Subcutaneous abdominal adipose tissue (tissue), 5 donors: Measurements from ENCODE around the gene IFNA13.
"Not testable (repeated sequence)": the region's sequence is repeated elsewhere in the genome, so short reads cannot be mapped to it uniquely, and the experiment has no call there.

Source experiments
- H3K27ac ChIP-seq: one replicate; pipeline ENCODE4 v1.7.0; 2013; ENCODE audit warnings: low read depth, mild to moderate bottlenecking, inconsistent platforms, low read length, moderate library complexity
- H3K27me3 ChIP-seq, 5 donors: one replicate each; pipeline ENCODE4 v1.7.0; 2013; ENCODE audit warnings: low read length in 5 of 5, inconsistent platforms in 1 of 5; ENCODE audit not compliant: control insufficient read depth in 5 of 5, insufficient read depth in 4 of 5
- H3K36me3 ChIP-seq, 5 donors: one replicate each; pipeline ENCODE4 v1.7.0; 2013; ENCODE audit warnings: low read length in 5 of 5; ENCODE audit not compliant: control insufficient read depth in 5 of 5, insufficient read depth in 5 of 5
- H3K4me1 ChIP-seq, 5 donors: one replicate each; pipeline ENCODE4 v1.7.0; 2013; ENCODE audit warnings: low read length in 5 of 5, mild to moderate bottlenecking in 3 of 5, moderate library complexity in 1 of 5; ENCODE audit not compliant: control insufficient read depth in 5 of 5, insufficient read depth in 5 of 5
- H3K4me3 ChIP-seq, 5 donors: one replicate each; pipeline ENCODE4 v1.7.0; 2013; ENCODE audit warnings: low read length in 5 of 5, low read depth in 1 of 5
- H3K9ac ChIP-seq, 5 donors: one replicate each; pipeline ENCODE4 v1.7.0; 2013; ENCODE audit warnings: low read length in 5 of 5, mild to moderate bottlenecking in 4 of 5, moderate library complexity in 3 of 5
- H3K9me3 ChIP-seq, 5 donors: one replicate each; pipeline ENCODE4 v1.7.0; 2013; ENCODE audit warnings: low read length in 5 of 5; ENCODE audit not compliant: control insufficient read depth in 5 of 5
- donor health status: healthy.
- donor health status: healthy.
- donor health status: healthy.
- donor health status: healthy.
- donor health status: healthy.

Gene IFNA13

DNA sequence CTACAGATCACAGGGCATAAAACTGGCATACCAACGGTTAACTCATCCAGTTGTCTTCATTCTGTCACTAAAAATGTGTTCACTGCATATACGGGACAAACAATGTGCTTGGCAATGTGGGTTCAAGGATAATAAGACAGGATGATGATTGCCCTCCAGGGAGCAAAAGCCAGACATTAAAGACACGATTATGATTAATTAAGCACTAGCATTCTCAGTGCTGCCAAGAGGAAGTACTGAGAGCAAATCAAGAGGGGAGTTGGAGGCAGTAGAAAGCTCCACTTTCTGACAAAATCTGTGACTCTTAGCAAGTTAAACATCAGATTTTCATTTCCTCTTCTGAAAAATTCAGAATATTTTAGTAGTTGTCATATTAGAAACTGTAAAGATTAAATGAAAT lies 32.1 kb upstream of the IFNA13 start:
- Histone ChIP-seq H3K4me1 (peaks cover 2 to 25% (median 21%) of the 10 kb centered on the region in 5 donors), H3K27me3 (peaks cover 11 to 39% (median 14%) of the 10 kb centered on the region in 5 donors), H3K36me3 (no peaks in the 10 kb centered on the region), H3K27ac (no peak overlapping the region), H3K9me3 (no peaks in the 10 kb centered on the region), H3K4me3 (no peak overlapping the region), H3K9ac (no peak overlapping the region)

DNA sequence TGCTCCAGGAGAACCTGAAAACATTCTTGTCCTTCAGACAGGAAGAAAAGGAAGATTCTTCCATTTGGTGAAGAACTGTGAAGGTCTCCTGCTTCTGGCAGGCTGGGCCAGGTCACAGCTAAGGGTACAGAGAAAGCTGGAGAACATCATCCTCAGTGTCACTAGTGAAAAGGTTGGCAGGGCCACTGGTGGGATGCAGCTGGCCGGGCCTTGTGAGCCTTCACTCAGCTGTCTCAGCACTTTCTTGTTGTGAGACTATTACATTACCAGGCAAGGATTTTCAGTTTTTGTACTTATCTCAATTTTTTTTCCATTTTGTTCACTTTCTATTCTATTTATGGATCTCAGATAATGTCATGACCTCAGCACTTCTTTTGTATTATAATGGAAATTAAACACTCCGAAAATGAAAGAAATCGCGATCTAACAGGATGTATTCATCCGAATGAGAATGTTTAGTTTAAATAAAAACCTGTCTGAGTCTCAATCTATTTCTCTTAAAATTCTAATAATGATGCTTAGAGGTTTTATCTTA lies 31.2 kb upstream of the IFNA13 start:
- no peaks in the 10 kb centered on the region for H3K9me3 ChIP-seq
- H3K36me3 ChIP-seq: no peaks in the 10 kb centered on the region
- no peak overlapping the region for H3K9ac ChIP-seq
- no peak overlapping the region for H3K27ac ChIP-seq
- H3K27me3 ChIP-seq: peaks cover 11 to 41% (median 14%) of the 10 kb centered on the region in 5 donors
- peaks cover 2 to 25% (median 21%) of the 10 kb centered on the region in 5 donors for H3K4me1 ChIP-seq
- no peak overlapping the region for H3K4me3 ChIP-seq

GRCh38 chr9:21395778-21396717 lies 28.2 kb upstream of the IFNA13 start:
- H3K36me3 ChIP-seq: no peaks in the 10 kb centered on the region
- H3K27ac ChIP-seq: no peak overlapping the region
- peak overlapping the region; percentile 57 to 78 (median 74) for H3K4me3 ChIP-seq
- H3K4me1 ChIP-seq: peaks cover 0 to 10% (median 8%) of the 10 kb centered on the region in 5 donors
- peaks cover 4 to 33% (median 8%) of the 10 kb centered on the region in 5 donors for H3K27me3 ChIP-seq
- peak overlapping the region in 3 of 5 donors; percentile 27 to 73 (median 64) for H3K9ac ChIP-seq
- H3K9me3 ChIP-seq: no peaks in the 10 kb centered on the region

- peaks cover 4 to 37% (median 10%) of the 10 kb centered on the region in 5 donors for H3K27me3 ChIP-seq
- no peaks in the 10 kb centered on the region for H3K36me3 ChIP-seq
- peaks cover 0 to 9% (median 8%) of the 10 kb centered on the region in 5 donors for H3K4me1 ChIP-seq
- no peaks in the 10 kb centered on the region for H3K9me3 ChIP-seq
- no peak overlapping the region for H3K4me3 ChIP-seq
- H3K9ac ChIP-seq: no peak overlapping the region
- no peak overlapping the region for H3K27ac ChIP-seq
These were observed 24.4 kb upstream of the IFNA13 start for GRCh38 chr9:21392270-21392669.

DNA sequence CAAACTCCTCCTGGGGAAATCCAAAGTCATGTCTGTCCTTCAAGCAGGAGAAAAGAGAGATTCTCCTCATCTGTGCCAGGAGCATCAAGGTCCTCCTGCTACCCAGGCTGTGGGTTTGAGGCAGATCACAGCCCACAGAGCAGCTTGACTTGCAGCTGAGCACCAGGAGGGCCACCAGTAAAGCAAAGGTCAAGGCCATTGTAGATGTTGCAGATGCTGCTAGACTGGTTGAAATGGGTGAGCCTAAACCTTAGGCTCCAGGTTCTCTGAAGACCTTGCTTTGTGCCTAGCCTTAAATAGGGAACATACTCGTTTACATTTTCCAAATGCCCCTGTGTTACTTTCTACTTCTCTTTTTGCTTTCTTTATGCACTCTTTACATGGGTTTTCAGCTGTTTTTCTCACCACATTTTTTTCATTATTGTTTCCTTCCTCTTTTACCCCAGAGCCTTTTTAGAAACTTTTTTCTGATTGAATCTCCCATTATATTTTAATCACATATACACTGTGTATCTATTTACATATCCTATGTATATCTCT lies 17.3 kb upstream of the IFNA13 start, which contains the start of gene IFNA2:
Gene IFNA2 (minus strand): TSS at position 268 of the 540 bp plus-strand sequence. CDS start 69 bp downstream, at position 199.
- Histone ChIP-seq H3K27ac (no peak within 1 kb of the TSS), H3K27me3 (peaks cover 0 to 16% (median 3%) of the 10 kb centered on the region in 5 donors), H3K9me3 (no peaks in the 10 kb centered on the region), H3K9ac (no peak within 1 kb of the TSS), H3K36me3 (no peaks in the 10 kb centered on the region), H3K4me3 (no peak within 1 kb of the TSS), H3K4me1 (peaks cover 0 to 12% (median 0%) of the 10 kb centered on the region in 5 donors)

GRCh38 chr9:21383627-21384026 lies 15.8 kb upstream of the IFNA13 start:
- peaks cover 0 to 10% (median 0%) of the 10 kb centered on the region in 5 donors for H3K27me3 ChIP-seq
- H3K36me3 ChIP-seq: no peaks in the 10 kb centered on the region
- peaks cover 0 to 12% (median 0%) of the 10 kb centered on the region in 5 donors for H3K4me1 ChIP-seq
- H3K4me3 ChIP-seq: no peak overlapping the region
- no peak overlapping the region for H3K9ac ChIP-seq
- no peaks in the 10 kb centered on the region for H3K9me3 ChIP-seq
- no peak overlapping the region for H3K27ac ChIP-seq

- Histone ChIP-seq H3K27me3 (peaks cover 0 to 6% (median 0%) of the 10 kb centered on the region in 5 donors), H3K36me3 (no peaks in the 10 kb centered on the region), H3K4me1 (peaks cover 0 to 12% (median 0%) of the 10 kb centered on the region in 5 donors), H3K27ac (no peak overlapping the region), H3K4me3 (peak overlapping the region in 3 of 5 donors; percentile 18 to 48 (median 29)), H3K9me3 (no peaks in the 10 kb centered on the region), H3K9ac (no peak overlapping the region)
These were observed 13.8 kb upstream of the IFNA13 start for GRCh38 chr9:21381448-21382339.

GRCh38 chr9:21371467-21371866 lies 3.6 kb upstream of the IFNA13 start:
- not testable (repeated sequence) for H3K36me3 ChIP-seq, H3K4me3 ChIP-seq, H3K4me1 ChIP-seq, H3K27ac ChIP-seq, H3K9ac ChIP-seq, H3K27me3 ChIP-seq, H3K9me3 ChIP-seq

- not testable (repeated sequence) for H3K27me3 ChIP-seq, H3K4me3 ChIP-seq, H3K27ac ChIP-seq, H3K9me3 ChIP-seq, H3K36me3 ChIP-seq, H3K4me1 ChIP-seq, H3K9ac ChIP-seq
These were observed 688 bp downstream of the IFNA13 start for GRCh38 chr9:21367169-21367568.
